SU-DHL-6 (cell line): ENCODE results near the gene CTNND2.

ENCODE experiments used
- H2AFZ ChIP-seq: fragments of 200-600 bp; sonication (generic); 2 replicates; pipeline ENCODE4 v1.6.1; 2014; ENCODE audit warnings: low read depth, mild to moderate bottlenecking, moderate library complexity, mixed read lengths, antibody characterized with exemption, low read length; ENCODE audit not compliant: severe bottlenecking
- H3F3A ChIP-seq: fragments of 200-600 bp; shearing (Covaris generic); 2 replicates; pipeline ENCODE4 v1.6.0; 2016; ENCODE audit warnings: antibody characterized with exemption, mild to moderate bottlenecking; ENCODE audit not compliant: insufficient read depth
- H3K27ac ChIP-seq: fragments of 200-600 bp; sonication (generic); 2 replicates; pipeline ENCODE4 v1.5.1; 2016; ENCODE audit warnings: low read depth, mild to moderate bottlenecking, low read length, moderate library complexity, mixed read lengths
- H3K27me3 ChIP-seq: fragments of 200-600 bp; sonication (generic), shearing (Covaris generic); 2 replicates; pipeline ENCODE4 v1.6.0; 2014; ENCODE audit warnings: mild to moderate bottlenecking, low read length
- H3K36me3 ChIP-seq: fragments of 200-600 bp; sonication (generic); 2 replicates; pipeline ENCODE4 v1.6.1; 2014; ENCODE audit warnings: mild to moderate bottlenecking, low read length, mixed read lengths
- H3K4me2 ChIP-seq: fragments of 300-600, 200-600 bp; shearing (Covaris generic), sonication (generic); 2 replicates; pipeline ENCODE4 v1.6.0; 2014; ENCODE audit warnings: low read length, low read depth, mild to moderate bottlenecking; ENCODE audit not compliant: poor library complexity, severe bottlenecking
- H3K4me3 ChIP-seq: fragments of 200-600 bp; sonication (generic); 2 replicates; pipeline ENCODE4 v1.5.1; 2014; ENCODE audit warnings: antibody characterized with exemption, low read length, mild to moderate bottlenecking, mixed read lengths; ENCODE audit not compliant: insufficient read depth, poor library complexity, severe bottlenecking
- H3K79me2 ChIP-seq: fragments of 200-600 bp; sonication (generic); 2 replicates; pipeline ENCODE4 v1.6.1; 2014; ENCODE audit warnings: mild to moderate bottlenecking, low read length, moderate library complexity; ENCODE audit not compliant: insufficient read depth
- H3K9ac ChIP-seq: fragments of 200-600 bp; sonication (generic); 2 replicates; pipeline ENCODE4 v1.7.0; 2014; ENCODE audit warnings: mild to moderate bottlenecking, low read length
- H3K9me2 ChIP-seq: fragments of 200-600 bp; sonication (generic); replicated peaks from 2 replicates; pipeline ENCODE4 v1.6.1; 2014; ENCODE audit warnings: low read length; ENCODE audit not compliant: insufficient read depth
- H3K9me3 ChIP-seq: fragments of 200-600 bp; sonication (generic); 2 replicates; pipeline ENCODE4 v1.6.1; 2014; ENCODE audit warnings: low read length, mixed read lengths; ENCODE audit not compliant: insufficient read depth
- H4K20me1 ChIP-seq: fragments of 200-600 bp; sonication (generic); 2 replicates; pipeline ENCODE4 v1.6.1; 2014; ENCODE audit warnings: low read depth, mild to moderate bottlenecking, antibody characterized with exemption, low read length, moderate library complexity, mixed read lengths
- EZH2phosphoT487 ChIP-seq: fragments of 200-600 bp; sonication (generic), shearing (Covaris generic); conservative IDR thresholded peaks from 2 replicates; pipeline ENCODE4 v1.6.1; 2018; ENCODE audit warnings: mild to moderate bottlenecking, antibody characterized with exemption, low read length, moderate library complexity, mixed read lengths
- TF ChIP-seq, protein P1 (sequence below): fragments of 200-600 bp; sonication (generic); IDR thresholded peaks from one replicate; pipeline ENCODE4 v1.5.1; 2017; ENCODE audit warnings: antibody characterized with exemption, mild to moderate bottlenecking, low read length, moderate library complexity; ENCODE audit not compliant: insufficient read depth, poor library complexity, severe bottlenecking

The CTNND2 gene

DNA sequence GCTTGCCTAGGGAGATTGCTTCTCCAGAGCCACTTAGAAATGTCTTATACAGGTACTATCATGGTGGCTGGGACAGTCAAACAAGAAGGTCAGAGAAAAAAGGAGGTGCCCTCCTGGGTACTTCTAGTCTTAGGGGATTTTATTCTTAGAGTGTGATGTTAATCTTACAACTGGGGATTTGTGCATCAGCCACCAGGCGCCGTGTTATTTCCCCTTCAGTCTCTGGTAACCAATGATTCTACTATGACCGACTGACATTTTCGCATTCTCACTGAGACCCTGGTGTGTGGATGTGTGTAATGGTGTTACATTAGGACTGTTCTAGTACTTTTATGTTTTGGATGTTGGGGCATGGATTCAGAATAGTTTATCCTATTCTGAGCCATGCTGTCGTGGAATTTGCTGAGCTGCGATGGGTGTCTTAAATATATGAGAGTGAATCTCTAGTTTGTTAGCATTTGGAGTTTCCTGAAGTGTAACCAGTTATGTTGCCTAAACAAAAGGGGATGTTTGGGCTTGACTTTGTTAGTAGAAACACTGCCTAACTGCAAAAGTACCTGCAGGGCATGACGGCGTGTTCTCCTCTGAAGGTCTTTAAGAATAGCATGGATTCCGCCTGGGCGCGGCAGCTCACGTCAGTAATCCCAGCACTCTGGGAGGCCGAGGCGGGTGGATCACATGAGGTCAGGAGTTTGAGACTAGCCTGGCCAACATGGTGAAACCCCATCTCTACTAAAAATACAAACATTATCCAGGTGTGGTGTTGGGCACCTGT lies 968.0 kb downstream of the CTNND2 start:
- no peaks in the 10 kb centered on the region for H3K79me2 ChIP-seq
- no peaks in the 10 kb centered on the region for H4K20me1 ChIP-seq
- no peak overlapping the region for H3K9ac ChIP-seq
- H3K9me2 ChIP-seq = no peaks in the 10 kb centered on the region
- H3K4me2 ChIP-seq = no peak overlapping the region
- H2AFZ ChIP-seq = no peak overlapping the region
- no peak overlapping the region for H3K4me3 ChIP-seq
- TF ChIP-seq EZH2phosphoT487 = no peak
- TF ChIP-seq, protein P1, sequence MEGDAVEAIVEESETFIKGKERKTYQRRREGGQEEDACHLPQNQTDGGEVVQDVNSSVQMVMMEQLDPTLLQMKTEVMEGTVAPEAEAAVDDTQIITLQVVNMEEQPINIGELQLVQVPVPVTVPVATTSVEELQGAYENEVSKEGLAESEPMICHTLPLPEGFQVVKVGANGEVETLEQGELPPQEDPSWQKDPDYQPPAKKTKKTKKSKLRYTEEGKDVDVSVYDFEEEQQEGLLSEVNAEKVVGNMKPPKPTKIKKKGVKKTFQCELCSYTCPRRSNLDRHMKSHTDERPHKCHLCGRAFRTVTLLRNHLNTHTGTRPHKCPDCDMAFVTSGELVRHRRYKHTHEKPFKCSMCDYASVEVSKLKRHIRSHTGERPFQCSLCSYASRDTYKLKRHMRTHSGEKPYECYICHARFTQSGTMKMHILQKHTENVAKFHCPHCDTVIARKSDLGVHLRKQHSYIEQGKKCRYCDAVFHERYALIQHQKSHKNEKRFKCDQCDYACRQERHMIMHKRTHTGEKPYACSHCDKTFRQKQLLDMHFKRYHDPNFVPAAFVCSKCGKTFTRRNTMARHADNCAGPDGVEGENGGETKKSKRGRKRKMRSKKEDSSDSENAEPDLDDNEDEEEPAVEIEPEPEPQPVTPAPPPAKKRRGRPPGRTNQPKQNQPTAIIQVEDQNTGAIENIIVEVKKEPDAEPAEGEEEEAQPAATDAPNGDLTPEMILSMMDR = no peak
- H3F3A ChIP-seq = no peaks in the 10 kb centered on the region
- H3K27me3 ChIP-seq = no peaks in the 10 kb centered on the region
- H3K27ac ChIP-seq = no peak overlapping the region
- H3K9me3 ChIP-seq = no peaks in the 10 kb centered on the region
- H3K36me3 ChIP-seq = no peaks in the 10 kb centered on the region

DNA sequence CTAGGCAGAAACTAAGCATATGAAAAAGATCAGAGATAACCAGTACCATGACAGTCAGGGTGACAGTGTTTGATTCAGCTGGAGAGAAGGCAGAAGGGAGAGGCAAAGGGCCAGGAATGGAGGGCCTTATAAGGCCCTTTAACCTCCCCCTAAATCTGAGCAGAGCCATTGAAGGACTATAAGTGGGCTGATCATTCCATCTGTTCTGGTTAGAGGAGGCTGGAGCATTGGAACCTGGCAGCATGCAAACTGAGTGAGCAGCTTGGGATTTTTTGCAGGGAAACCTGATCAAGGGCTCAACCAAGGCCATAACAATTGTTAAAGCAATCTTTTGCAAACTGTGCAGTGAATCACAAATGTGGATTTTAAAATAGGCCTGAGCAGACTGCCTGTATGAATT lies 968.7 kb downstream of the CTNND2 start:
- no peak overlapping the region for H3K4me3 ChIP-seq
- H3K9me3 ChIP-seq = no peaks in the 10 kb centered on the region
- TF ChIP-seq EZH2phosphoT487 = no peak
- TF ChIP-seq, protein P1 = no peak
- H3K27me3 ChIP-seq = no peaks in the 10 kb centered on the region
- no peak overlapping the region for H3K9ac ChIP-seq
- H2AFZ ChIP-seq = no peak overlapping the region
- H3F3A ChIP-seq = no peaks in the 10 kb centered on the region
- H3K9me2 ChIP-seq = no peaks in the 10 kb centered on the region
- no peaks in the 10 kb centered on the region for H4K20me1 ChIP-seq
- H3K27ac ChIP-seq = no peak overlapping the region
- no peaks in the 10 kb centered on the region for H3K36me3 ChIP-seq
- no peaks in the 10 kb centered on the region for H3K79me2 ChIP-seq
- H3K4me2 ChIP-seq = no peak overlapping the region

DNA sequence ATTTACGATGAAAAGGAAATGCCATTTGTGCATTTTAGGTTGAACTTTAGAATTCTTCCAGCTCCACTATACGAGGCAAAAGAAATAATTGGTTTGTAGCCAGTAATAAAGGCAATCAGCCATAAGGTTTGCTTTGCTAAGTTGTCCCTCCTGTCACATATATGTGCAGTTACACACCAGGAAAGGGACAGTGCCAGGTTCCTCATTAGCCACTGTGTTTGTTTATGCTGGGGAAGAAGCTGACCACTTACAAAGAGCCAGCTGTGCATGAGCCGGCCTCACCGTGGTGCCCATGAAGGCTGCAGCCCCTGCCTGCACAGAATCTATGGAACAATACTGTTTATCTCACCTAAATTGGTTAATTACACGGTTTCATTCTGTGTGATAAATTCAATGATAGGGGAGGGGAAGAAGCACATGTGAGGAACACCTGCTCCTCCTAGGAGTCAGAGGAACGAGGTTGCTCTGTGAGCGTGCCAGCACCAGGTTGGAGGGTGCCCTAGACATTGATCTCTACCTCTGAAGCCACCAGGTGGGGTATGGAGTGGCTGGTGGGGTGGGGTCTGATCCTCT lies 969.4 kb downstream of the CTNND2 start:
- peaks cover 3% of the 10 kb centered on the region; the same call in 1 of the 2 replicates for H3K9me3 ChIP-seq
- H4K20me1 ChIP-seq = no peaks in the 10 kb centered on the region
- H3K79me2 ChIP-seq = no peaks in the 10 kb centered on the region
- no peak overlapping the region for H3K9ac ChIP-seq
- no peak overlapping the region for H3K4me2 ChIP-seq
- no peaks in the 10 kb centered on the region for H3K27me3 ChIP-seq
- H2AFZ ChIP-seq = no peak overlapping the region
- H3F3A ChIP-seq = no peaks in the 10 kb centered on the region
- no peak overlapping the region for H3K4me3 ChIP-seq
- no peaks in the 10 kb centered on the region for H3K9me2 ChIP-seq
- TF ChIP-seq, protein P1 = no peak
- no peak for TF ChIP-seq EZH2phosphoT487
- no peak overlapping the region for H3K27ac ChIP-seq
- H3K36me3 ChIP-seq = no peaks in the 10 kb centered on the region
